Transverse colon (tissue), 4 donors: Measurements from ENCODE around the gene PLEK2. TPM values are rescaled to one million over a fixed set of nuclear protein-coding genes. Genes with fewer than 3 reads are reported as not detected.
A peak's percentile ranks its signal among the peaks of the same experiment; 100 is the strongest.
"Not testable (repeated sequence)": the region's sequence is repeated elsewhere in the genome, so short reads cannot be mapped to it uniquely, and the experiment has no call there.

Source experiments
- DNase-seq: peaks from one replicate; pipeline ENCODE4 v3.0.0-alpha.2; 2019
- H3K27ac ChIP-seq, 4 donors: fragments of 200-600 bp; sonication (generic); 2 replicates each; pipeline ENCODE4 v1.5.1; 2016 to 2018; ENCODE audit warnings: inconsistent platforms in 4 of 4
- H3K27me3 ChIP-seq: fragments of 200-600 bp; sonication (generic); 2 replicates; pipeline ENCODE4 v1.5.1; 2017; ENCODE audit warnings: inconsistent platforms
- H3K36me3 ChIP-seq, 4 donors: fragments of 200-600 bp; sonication (generic); 2 replicates each; pipeline ENCODE4 v1.5.1; 2017 to 2019; ENCODE audit warnings: inconsistent platforms in 4 of 4
- H3K4me1 ChIP-seq, 4 donors: fragments of 200-600 bp; sonication (generic); 2 replicates each; pipeline ENCODE4 v1.5.1; 2017 to 2020; ENCODE audit warnings: inconsistent platforms in 4 of 4
- H3K4me3 ChIP-seq, 4 donors: fragments of 200-600 bp; sonication (generic); 1 replicate in 1 of 4; 2 replicates in 3 of 4; pipeline versions ENCODE4 v1.5.1 to v1.6.1; 2017 to 2019; ENCODE audit warnings: inconsistent platforms in 4 of 4
- H3K9me3 ChIP-seq, 2 donors: fragments of 200-600 bp; sonication (generic); 2 replicates each; pipeline ENCODE4 v1.5.1; 2017 to 2019; ENCODE audit warnings: inconsistent platforms in 2 of 2
- EP300 ChIP-seq: sonication (generic); formaldehyde crosslinking; IDR thresholded peaks from one replicate; pipeline ENCODE4 v1.6.1; 2017; ENCODE audit warnings: antibody characterized with exemption, low read depth
- POLR2A ChIP-seq: fragments of 450-650 bp; IDR thresholded peaks from one replicate; pipeline ENCODE4 v1.6.1; 2016; ENCODE audit warnings: antibody characterized with exemption, mild to moderate bottlenecking, moderate library complexity
- POLR2AphosphoS5 ChIP-seq, 3 donors: sonication (generic); formaldehyde crosslinking; IDR thresholded peaks; one replicate each; pipeline ENCODE4 v1.6.1; 2016; ENCODE audit warnings: antibody characterized with exemption in 3 of 3
- WGBS, 2 donors: methylation state at CpG; one replicate each; pipeline ENCODE4 v1.1.5; 2018; ENCODE audit warnings: low coverage in 1 of 2; 5-methylcytosine and 5-hydroxymethylcytosine counted together
- in situ Hi-C, 4 donors: fragments of 200-750 bp; cut with MboI; loops; one replicate each; pipeline versions ENCODE4 v1.15.0 to v1.15.1; 2017; ENCODE audit warnings: low sequenced_read_pairs in 3 of 4, low pct_ligation_motif_present in 1 of 4, low pct_unique_long_range_greater_than_20kb in 1 of 4
- intact Hi-C: fragments of 100-400 bp; cut with DNase I; formaldehyde crosslinking; loops from one replicate; pipeline ENCODE4 v1.15.1; 2023; ENCODE audit warnings: low total_unique reads
- total RNA-seq, 4 donors: library from RNA; depleted of rRNA; stranded (reverse); fragments of >200 nt; gene quantifications; one replicate each; pipeline ENCODE4 v1.1.0, GENCODE V29; 2016
- TF ChIP-seq, protein P1 (sequence below), 5 experiments: fragments of 200-600 bp in 3 of 5; fragments of 450-650 bp in 2 of 5; sonication (generic) in 3 of 5; IDR thresholded peaks; 1 replicate in 2 of 5; 2 replicates in 3 of 5; pipeline ENCODE4 v1.5.1; 2016 to 2017; ENCODE audit warnings: antibody characterized with exemption in 5 of 5, inconsistent platforms in 3 of 5, mild to moderate bottlenecking in 2 of 5, moderate library complexity in 1 of 5

The PLEK2 gene
- total RNA-seq, 4 donors from 2014 or later: 5.2 to 61.1 (median 28.9) TPM

DNA sequence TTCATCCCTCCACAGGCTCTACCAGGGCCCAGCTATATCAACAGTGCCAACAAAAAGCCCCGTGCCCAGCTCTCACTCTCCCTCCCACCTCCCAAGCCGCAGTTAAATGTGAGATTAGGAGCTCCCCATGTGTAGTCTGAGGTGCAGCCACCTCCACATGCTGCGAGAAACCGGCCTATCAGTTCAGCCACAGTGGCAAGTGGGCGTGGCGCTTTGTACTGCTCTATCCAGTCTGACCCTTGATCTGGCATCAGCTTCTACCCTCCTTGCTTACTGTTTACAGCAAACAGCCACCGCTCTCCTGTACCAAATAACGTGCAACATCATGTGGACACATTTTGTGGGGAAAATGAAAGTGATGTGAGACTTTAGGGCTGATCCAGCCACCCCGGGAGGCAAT, 1.7 kb downstream of the PLEK2 start:
- no peaks in the 10 kb centered on the region for H3K9me3 ChIP-seq
- H3K27ac ChIP-seq: peak overlapping the region; percentile 79 to 84 (median 82)
- WGBS, 2 donors: 58% methylated on average over 9 of the region's 9 CpGs; no CpG with 5 or more reads in 1 of the 2 donors
- in situ Hi-C loops (no loop called here), intact Hi-C loops (no loop called here)
- H3K27me3 ChIP-seq: peaks cover 12% of the 10 kb centered on the region
- H3K4me3 ChIP-seq: no peak overlapping the region
- TF ChIP-seq, protein P1, sequence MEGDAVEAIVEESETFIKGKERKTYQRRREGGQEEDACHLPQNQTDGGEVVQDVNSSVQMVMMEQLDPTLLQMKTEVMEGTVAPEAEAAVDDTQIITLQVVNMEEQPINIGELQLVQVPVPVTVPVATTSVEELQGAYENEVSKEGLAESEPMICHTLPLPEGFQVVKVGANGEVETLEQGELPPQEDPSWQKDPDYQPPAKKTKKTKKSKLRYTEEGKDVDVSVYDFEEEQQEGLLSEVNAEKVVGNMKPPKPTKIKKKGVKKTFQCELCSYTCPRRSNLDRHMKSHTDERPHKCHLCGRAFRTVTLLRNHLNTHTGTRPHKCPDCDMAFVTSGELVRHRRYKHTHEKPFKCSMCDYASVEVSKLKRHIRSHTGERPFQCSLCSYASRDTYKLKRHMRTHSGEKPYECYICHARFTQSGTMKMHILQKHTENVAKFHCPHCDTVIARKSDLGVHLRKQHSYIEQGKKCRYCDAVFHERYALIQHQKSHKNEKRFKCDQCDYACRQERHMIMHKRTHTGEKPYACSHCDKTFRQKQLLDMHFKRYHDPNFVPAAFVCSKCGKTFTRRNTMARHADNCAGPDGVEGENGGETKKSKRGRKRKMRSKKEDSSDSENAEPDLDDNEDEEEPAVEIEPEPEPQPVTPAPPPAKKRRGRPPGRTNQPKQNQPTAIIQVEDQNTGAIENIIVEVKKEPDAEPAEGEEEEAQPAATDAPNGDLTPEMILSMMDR (IDR thresholded peaks at IDR 0.05): no peak
- TF ChIP-seq POLR2AphosphoS5 (IDR thresholded peaks at IDR 0.05): peak; percentile 22 to 73 (median 33)
- peak; percentile 89 for DNase-seq
- no peaks in the 10 kb centered on the region for H3K36me3 ChIP-seq
- H3K4me1 ChIP-seq: peaks cover 3 to 29% (median 11%) of the 10 kb centered on the region in 4 donors

DNA sequence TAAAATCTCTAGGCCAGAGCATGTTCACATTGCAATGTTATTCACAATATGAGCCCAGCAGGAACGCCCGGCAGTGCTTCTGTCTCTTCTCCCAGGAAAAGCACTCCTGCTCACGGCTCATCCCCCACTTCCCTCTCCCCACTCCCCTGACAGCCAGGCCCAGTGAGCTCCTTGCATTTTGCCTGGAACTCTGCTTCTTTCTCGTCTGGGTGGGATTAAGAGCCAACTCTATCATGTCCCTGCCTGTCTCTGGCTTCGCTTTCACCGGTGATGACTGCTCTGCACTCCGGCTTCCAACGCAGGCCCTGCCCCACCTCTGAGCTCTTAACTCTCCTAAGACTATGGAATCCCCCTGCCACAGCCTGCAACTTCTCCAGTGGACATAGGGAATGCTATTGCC, 2.5 kb downstream of the PLEK2 start:
- H3K4me1 ChIP-seq: peaks cover 3 to 29% (median 11%) of the 10 kb centered on the region in 4 donors
- TF ChIP-seq, protein P1 (IDR thresholded peaks at IDR 0.05): no peak
- TF ChIP-seq POLR2AphosphoS5 (IDR thresholded peaks at IDR 0.05): no peak
- no peak for TF ChIP-seq EP300
- TF ChIP-seq POLR2A: no peak
- peaks cover 12% of the 10 kb centered on the region for H3K27me3 ChIP-seq
- H3K36me3 ChIP-seq: no peaks in the 10 kb centered on the region
- intact Hi-C loops: no loop called here
- no peaks in the 10 kb centered on the region for H3K9me3 ChIP-seq
- no peak for DNase-seq
- in situ Hi-C loops: no loop called here
- WGBS, 2 donors: 84% methylated on average over 8 of the region's 8 CpGs; no CpG with 5 or more reads in 1 of the 2 donors
- no peak overlapping the region for H3K27ac ChIP-seq
- H3K4me3 ChIP-seq: no peak overlapping the region

DNA sequence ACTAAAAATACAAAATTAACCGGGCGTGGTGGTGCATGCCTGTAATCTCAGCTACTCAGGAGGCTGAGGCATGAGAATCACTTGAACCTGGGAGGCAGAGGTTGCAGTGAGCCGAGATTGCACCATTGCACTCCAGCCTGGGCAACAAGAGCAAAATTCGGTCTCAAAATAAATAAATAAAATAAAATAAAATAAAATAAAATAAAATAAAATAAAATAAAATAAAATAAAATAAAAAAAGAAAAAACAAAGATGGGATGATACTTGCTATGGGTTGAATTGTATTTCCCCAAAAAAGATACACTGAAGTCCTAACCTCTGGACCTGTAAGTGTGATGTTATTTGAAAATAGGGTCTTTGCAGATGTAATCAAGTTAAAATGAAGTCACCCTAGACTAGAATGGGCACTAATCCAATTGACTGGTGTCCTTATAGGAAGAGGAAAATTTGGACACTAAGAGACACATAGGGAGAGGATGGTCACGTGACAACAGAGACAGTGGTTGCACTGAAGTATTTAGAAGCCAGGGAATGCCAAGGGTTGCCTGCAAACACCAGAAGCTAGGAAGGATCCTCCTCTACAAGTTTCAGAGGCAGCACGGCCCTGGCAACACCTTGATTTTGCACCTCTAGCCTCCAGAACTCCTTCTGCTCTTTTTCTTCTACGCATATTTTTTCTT, 3.7 kb downstream of the PLEK2 start:
- intact Hi-C loops, H3K4me3 ChIP-seq, in situ Hi-C loops, H3K9me3 ChIP-seq, DNase-seq, H3K36me3 ChIP-seq, H3K27ac ChIP-seq: not testable (repeated sequence)
- H3K27me3 ChIP-seq: peaks cover 12% of the 10 kb centered on the region
- 81 to 86% methylated on average over 7 of the region's 7 CpGs for WGBS, 2 donors
- peaks cover 3 to 29% (median 11%) of the 10 kb centered on the region in 4 donors for H3K4me1 ChIP-seq

DNA sequence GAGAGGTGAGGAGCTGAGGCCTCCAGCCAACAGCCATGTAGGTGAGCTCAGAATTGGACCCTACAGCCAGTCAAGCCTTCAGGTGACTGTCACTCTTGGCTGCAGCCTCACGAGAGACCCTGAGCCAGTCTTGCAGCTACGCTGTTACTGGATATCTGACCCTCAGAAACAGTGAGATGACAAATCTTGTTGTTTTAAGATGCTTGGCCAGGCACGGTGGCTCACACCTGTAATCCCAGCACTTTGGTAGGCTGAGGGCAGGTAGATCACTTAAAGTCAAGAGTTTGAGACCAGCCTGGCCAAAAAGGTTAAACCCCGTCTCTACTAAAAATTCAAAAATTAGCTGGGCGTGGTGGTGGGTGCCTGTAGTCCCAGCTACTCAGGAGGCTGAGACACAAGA, 6.2 kb downstream of the PLEK2 start:
- TF ChIP-seq, protein P1 (IDR thresholded peaks at IDR 0.05): no peak
- TF ChIP-seq POLR2AphosphoS5 (IDR thresholded peaks at IDR 0.05): no peak
- TF ChIP-seq POLR2A: no peak
- no peak for TF ChIP-seq EP300
- no peaks in the 10 kb centered on the region for H3K36me3 ChIP-seq
- intact Hi-C loops (no loop called here), in situ Hi-C loops (no loop called here)
- no peak overlapping the region for H3K27ac ChIP-seq
- no peak for DNase-seq
- no peak overlapping the region for H3K4me3 ChIP-seq
- H3K27me3 ChIP-seq: no peaks in the 10 kb centered on the region
- WGBS, 2 donors: 95% methylated on average over 5 of the region's 5 CpGs; no CpG with 5 or more reads in 1 of the 2 donors
- peaks cover 0 to 11% (median 2%) of the 10 kb centered on the region in 4 donors for H3K4me1 ChIP-seq
- H3K9me3 ChIP-seq: no peaks in the 10 kb centered on the region

DNA sequence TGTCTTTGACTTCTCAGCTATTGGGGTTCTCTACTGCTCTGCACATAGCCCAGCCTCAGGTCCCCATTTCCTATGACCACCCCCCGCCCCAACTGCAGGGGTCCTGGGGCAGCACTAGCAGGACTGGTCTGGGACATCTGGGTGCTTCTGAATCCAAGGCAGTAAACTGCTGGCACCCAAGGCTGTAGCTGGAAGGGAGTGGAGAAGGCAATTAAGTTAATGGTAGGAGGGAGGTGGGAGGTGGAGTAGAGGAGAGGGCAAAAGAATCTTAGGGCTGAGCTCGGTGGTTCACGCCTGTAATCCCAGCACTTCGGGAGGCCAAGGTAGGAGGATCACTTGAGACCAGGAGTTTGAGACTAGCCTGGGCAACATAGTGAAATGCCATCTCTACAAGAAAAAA, 11.5 kb downstream of the PLEK2 start:
- H3K4me3 ChIP-seq: no peak overlapping the region
- H3K36me3 ChIP-seq: no peaks in the 10 kb centered on the region
- H3K4me1 ChIP-seq: peaks cover 0 to 6% (median 2%) of the 10 kb centered on the region in 4 donors
- in situ Hi-C loops: no loop called here
- H3K27me3 ChIP-seq: no peaks in the 10 kb centered on the region
- intact Hi-C loops: no loop called here
- no peak for TF ChIP-seq POLR2A
- TF ChIP-seq EP300: no peak
- no peaks in the 10 kb centered on the region for H3K9me3 ChIP-seq
- peak; percentile 46 for DNase-seq
- 42% methylated on average over 4 of the region's 4 CpGs; no CpG with 5 or more reads in 1 of the 2 donors for WGBS, 2 donors
- peak overlapping the region in 2 of 4 donors; percentile 9 to 41 for H3K27ac ChIP-seq
